GM12872 (cell line): ENCODE results near the gene ITGA7.

Experiments
- TF ChIP-seq, protein P1 (sequence below): IDR thresholded peaks from 3 replicates; pipeline ENCODE4 v1.5.1; 2011; ENCODE audit warnings: low read depth, mild to moderate bottlenecking, low read length, moderate library complexity; ENCODE audit not compliant: insufficient read depth

ITGA7 gene

DNA sequence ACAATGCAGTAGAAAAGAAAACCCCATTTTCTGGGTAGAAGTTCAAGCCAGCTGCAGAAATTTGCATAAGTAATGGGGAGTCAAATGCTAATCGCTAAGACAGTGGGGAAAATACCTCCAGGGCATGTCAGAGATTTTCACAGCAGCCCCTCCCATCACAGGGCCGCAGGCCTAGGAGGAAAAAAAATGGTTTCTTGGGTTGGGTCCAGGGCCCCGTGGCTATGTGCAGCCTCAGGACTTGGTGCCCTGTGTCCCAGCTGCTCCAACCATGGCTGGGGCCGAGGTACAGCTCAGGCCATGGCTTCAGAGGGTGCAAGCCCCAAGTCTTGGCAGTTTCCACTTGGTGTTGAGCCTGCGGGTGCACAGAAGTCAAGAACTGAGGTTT is 56.4 kb downstream of the ITGA7 start:
- TF ChIP-seq, protein P1, sequence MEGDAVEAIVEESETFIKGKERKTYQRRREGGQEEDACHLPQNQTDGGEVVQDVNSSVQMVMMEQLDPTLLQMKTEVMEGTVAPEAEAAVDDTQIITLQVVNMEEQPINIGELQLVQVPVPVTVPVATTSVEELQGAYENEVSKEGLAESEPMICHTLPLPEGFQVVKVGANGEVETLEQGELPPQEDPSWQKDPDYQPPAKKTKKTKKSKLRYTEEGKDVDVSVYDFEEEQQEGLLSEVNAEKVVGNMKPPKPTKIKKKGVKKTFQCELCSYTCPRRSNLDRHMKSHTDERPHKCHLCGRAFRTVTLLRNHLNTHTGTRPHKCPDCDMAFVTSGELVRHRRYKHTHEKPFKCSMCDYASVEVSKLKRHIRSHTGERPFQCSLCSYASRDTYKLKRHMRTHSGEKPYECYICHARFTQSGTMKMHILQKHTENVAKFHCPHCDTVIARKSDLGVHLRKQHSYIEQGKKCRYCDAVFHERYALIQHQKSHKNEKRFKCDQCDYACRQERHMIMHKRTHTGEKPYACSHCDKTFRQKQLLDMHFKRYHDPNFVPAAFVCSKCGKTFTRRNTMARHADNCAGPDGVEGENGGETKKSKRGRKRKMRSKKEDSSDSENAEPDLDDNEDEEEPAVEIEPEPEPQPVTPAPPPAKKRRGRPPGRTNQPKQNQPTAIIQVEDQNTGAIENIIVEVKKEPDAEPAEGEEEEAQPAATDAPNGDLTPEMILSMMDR: no peak

DNA sequence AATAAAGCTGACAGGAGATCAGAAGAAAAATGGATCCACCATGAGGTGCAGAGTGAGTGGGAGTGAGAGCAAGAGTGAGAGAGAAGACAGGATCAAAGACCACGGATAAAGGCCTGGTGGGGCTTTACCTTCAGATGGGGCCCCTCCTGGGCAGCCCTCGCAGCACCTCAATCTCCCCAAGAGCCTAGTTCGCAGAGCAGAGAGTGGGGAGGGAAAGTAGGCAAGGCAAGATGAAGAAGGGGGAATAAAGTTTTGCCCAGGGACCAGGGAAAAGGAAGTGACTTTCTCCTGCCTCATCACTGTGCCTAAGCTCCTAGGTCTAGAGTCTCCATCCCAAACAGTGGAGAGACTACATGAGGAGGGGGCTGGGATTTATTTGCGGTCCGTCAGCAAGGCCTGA is 60.7 kb downstream of the ITGA7 start:
- TF ChIP-seq, protein P1: no peak

DNA sequence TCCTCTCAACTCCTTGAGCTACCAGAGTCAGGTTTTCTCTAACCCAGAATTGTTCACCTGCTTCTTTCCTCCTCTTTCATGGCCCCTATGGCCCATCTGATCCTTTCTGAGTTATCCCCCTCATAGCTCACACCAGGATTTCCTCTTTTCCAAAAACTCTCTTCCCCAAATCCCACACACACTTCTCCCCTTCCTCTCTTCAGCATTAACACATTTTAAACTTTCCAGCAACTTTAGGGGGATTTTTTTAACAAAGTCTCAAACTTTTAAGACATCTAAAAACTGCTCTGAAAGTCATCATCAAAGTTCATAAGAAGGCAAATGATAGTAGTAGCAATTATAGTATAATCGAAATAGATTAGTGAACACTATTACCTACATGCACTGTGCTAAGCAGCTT is 63.1 kb downstream of the ITGA7 start:
- TF ChIP-seq, protein P1: no peak

DNA sequence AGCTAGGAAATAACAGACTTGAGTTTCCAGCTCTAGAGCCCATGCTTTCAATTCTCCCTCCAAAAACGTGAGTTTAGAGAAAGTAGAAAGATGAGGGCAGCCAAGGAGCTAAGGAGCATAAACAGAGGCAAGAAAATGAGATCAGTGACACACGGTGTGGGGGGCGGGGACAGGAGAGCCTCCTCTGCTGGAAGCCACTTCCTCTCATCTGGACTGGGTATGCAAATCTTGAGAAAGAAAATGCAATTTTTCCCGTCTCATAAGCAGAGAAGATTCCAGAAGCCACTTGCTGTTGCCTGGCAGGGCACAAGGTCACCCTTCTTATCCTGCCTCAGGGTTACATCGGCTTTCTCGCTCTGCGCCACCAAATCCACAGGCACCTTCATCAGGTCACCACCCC is 65.0 kb downstream of the ITGA7 start:
- TF ChIP-seq, protein P1: no peak

DNA sequence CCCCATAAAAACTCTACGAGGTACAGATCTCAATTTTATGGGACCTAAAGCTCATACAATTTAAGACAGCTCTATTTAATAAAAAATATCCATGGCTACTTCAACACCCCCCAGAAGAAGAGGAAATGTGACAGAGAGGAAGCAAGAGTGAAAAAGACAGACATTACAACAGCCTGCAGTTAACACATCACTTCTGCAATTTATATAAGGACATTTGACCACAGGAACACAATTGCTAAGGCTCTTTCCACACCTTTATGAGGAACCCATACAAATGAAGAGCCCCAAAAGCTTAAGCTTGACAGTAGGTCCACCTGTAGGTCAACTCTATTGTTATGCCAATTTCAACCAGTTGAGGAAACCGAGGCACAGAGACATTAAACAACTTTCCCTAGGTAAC is 65.4 kb downstream of the ITGA7 start:
- TF ChIP-seq, protein P1: no peak

DNA sequence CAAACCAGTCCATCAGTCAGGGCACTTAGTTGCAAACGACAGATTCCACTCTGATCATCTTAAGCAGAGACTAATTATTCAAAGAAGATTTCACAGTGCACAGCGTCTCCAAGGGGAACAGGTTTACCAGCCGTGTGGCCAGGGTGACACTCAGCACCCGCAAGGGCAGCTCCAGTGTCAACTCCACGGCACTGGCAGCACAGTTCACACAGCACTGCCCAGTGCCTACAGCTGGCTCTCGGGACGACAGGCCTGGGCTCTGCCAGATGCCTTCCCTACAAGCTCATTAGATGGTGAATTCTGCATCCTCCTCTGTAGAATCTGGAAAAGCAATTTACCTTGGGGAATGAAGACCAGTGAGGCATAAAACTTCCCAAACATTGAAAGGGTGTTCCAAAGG is 66.1 kb downstream of the ITGA7 start:
- TF ChIP-seq, protein P1: no peak

DNA sequence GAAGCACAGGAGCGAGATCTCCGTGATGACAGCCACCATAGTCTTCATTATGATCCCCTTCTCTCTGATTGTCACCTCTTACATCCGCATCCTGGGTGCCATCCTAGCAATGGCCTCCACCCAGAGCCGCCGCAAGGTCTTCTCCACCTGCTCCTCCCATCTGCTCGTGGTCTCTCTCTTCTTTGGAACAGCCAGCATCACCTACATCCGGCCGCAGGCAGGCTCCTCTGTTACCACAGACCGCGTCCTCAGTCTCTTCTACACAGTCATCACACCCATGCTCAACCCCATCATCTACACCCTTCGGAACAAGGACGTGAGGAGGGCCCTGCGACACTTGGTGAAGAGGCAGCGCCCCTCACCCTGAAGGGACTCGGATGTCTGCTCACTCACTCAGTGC is 70.2 kb downstream of the ITGA7 start:
- TF ChIP-seq, protein P1: no peak

DNA sequence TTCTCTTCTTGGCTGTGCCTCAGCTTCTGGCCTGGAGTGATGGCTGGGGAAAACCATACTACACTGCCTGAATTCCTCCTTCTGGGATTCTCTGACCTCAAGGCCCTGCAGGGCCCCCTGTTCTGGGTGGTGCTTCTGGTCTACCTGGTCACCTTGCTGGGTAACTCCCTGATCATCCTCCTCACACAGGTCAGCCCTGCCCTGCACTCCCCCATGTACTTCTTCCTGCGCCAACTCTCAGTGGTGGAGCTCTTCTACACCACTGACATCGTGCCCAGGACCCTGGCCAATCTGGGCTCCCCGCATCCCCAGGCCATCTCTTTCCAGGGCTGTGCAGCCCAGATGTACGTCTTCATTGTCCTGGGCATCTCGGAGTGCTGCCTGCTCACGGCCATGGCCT is 70.9 kb downstream of the ITGA7 start, which contains the start of gene OR10P1:
Gene OR10P1 (plus strand): TSS at position 40 of the 400 bp plus-strand sequence. CDS start 0 bp downstream, at position 40.
- TF ChIP-seq, protein P1: no peak
